Ishikawa (cell line): Measurements from ENCODE around the gene DCUN1D1.

Experiments used
- CEBPB ChIP-seq: IDR thresholded peaks from 2 replicates; pipeline ENCODE4 v1.6.1; 2012
- CREB1 ChIP-seq: IDR thresholded peaks from 2 replicates; pipeline ENCODE4 v1.6.1; 2012; ENCODE audit warnings: low read depth
- EP300 ChIP-seq: IDR thresholded peaks from 2 replicates; pipeline ENCODE4 v1.6.1; 2012; ENCODE audit warnings: borderline replicate concordance
- MAX ChIP-seq: IDR thresholded peaks from 2 replicates; pipeline ENCODE4 v1.6.1; 2012
- NFIC ChIP-seq: IDR thresholded peaks from 2 replicates; pipeline ENCODE4 v1.6.1; 2012
- RAD21 ChIP-seq: IDR thresholded peaks from 2 replicates; pipeline ENCODE4 v1.6.1; 2012; ENCODE audit warnings: low read depth
- REST ChIP-seq: IDR thresholded peaks from 2 replicates; pipeline ENCODE4 v1.6.1; 2012; ENCODE audit warnings: low read depth, mild to moderate bottlenecking
- TAF1 ChIP-seq: IDR thresholded peaks from 2 replicates; pipeline ENCODE4 v1.6.1; 2012; ENCODE audit warnings: low read depth, mild to moderate bottlenecking

GRCh38 chr3:182979674-182980191 is 605 bp downstream of the DCUN1D1 start:
- TF ChIP-seq RAD21, result no peak
- no peak for TF ChIP-seq EP300
- no peak for TF ChIP-seq TAF1
- no peak for TF ChIP-seq REST
- TF ChIP-seq CREB1, result no peak
- TF ChIP-seq CEBPB, result no peak
- TF ChIP-seq NFIC, result no peak
- TF ChIP-seq MAX, result no peak
